HepG2 (cell line): ENCODE measurements around the gene ZNF48. TPM values are rescaled to one million over a fixed set of nuclear protein-coding genes. Genes with fewer than 3 reads are reported as not detected.

Experiments
- ARNT ChIP-seq: fragments of 450-650 bp; IDR thresholded peaks from 2 replicates; pipeline ENCODE4 v1.6.1; 2017
- CBX5 ChIP-seq: sonication (generic); formaldehyde crosslinking; IDR thresholded peaks from 2 replicates; pipeline ENCODE4 v1.4.0; 2020; ENCODE audit warnings: missing genetic modification reagents, borderline replicate concordance
- CENPT ChIP-seq: sonication (generic); formaldehyde crosslinking; IDR thresholded peaks from 2 replicates; pipeline ENCODE4 v1.8.0; 2022; ENCODE audit warnings: low read depth, mild to moderate bottlenecking, moderate library complexity, missing genetic modification reagents
- DNMT3B ChIP-seq: conservative IDR thresholded peaks from 2 replicates; pipeline ENCODE4 v1.6.1; 2016; ENCODE audit warnings: missing biosample characterization, control low read depth
- FOXC1 ChIP-seq: sonication (generic); formaldehyde crosslinking; IDR thresholded peaks from 2 replicates; pipeline ENCODE4 v1.8.0; 2022; ENCODE audit warnings: mild to moderate bottlenecking, missing genetic modification reagents, borderline replicate concordance
- HIVEP1 ChIP-seq: sonication (generic); formaldehyde crosslinking; IDR thresholded peaks from 2 replicates; pipeline ENCODE4 v1.4.0; 2020; ENCODE audit warnings: mild to moderate bottlenecking, missing genetic modification reagents
- MAZ ChIP-seq, 2 experiments: sonication (generic) in 1 of 2; formaldehyde crosslinking in 1 of 2; IDR thresholded peaks; 2 replicates each; pipeline versions ENCODE4 v1.5.0 to v1.6.1; 2012 to 2020; ENCODE audit warnings: low read depth in 2 of 2, mild to moderate bottlenecking in 2 of 2, borderline replicate concordance in 1 of 2, improper control_type of control experiment in 1 of 2, low read length in 1 of 2, missing genetic modification reagents in 1 of 2, moderate library complexity in 1 of 2
- POLR2AphosphoS5 ChIP-seq: IDR thresholded peaks from 2 replicates; pipeline ENCODE4 v1.6.1; 2012; ENCODE audit warnings: low read depth, low read length
- POLR2G ChIP-seq: fragments of 200-400 bp; formaldehyde crosslinking; IDR thresholded peaks from 2 replicates; pipeline ENCODE4 v1.6.1; 2018; ENCODE audit warnings: mild to moderate bottlenecking, low read depth, low read length, moderate library complexity
- RELA ChIP-seq: sonication (generic); formaldehyde crosslinking; IDR thresholded peaks from 2 replicates; pipeline ENCODE4 v1.4.0; 2020; ENCODE audit warnings: missing genetic modification reagents
- RXRA ChIP-seq: sonication (generic); formaldehyde crosslinking; IDR thresholded peaks from 2 replicates; pipeline ENCODE4 v1.5.1; 2020; ENCODE audit warnings: missing genetic modification reagents
- SMYD3 ChIP-seq: sonication (generic); formaldehyde crosslinking; IDR thresholded peaks from 2 replicates; pipeline ENCODE4 v1.8.1; 2023; ENCODE audit warnings: mild to moderate bottlenecking, missing genetic modification reagents
- SNAI1 ChIP-seq: sonication (generic); formaldehyde crosslinking; IDR thresholded peaks from 2 replicates; pipeline ENCODE4 v1.5.0; 2020; ENCODE audit warnings: mild to moderate bottlenecking, missing genetic modification reagents, borderline replicate concordance
- SNAPC2 ChIP-seq: sonication (generic); formaldehyde crosslinking; IDR thresholded peaks from 2 replicates; pipeline ENCODE4 v1.8.1; 2022; ENCODE audit warnings: mild to moderate bottlenecking, missing genetic modification reagents
- SOX6 ChIP-seq, 2 experiments: fragments of 450-650 bp in 1 of 2; sonication (generic) in 1 of 2; formaldehyde crosslinking in 1 of 2; IDR thresholded peaks; 2 replicates each; pipeline versions ENCODE4 v1.4.0 to v1.6.1; 2017 to 2020; ENCODE audit warnings: antibody characterized with exemption in 1 of 2, mild to moderate bottlenecking in 1 of 2, missing genetic modification reagents in 1 of 2
- STAG1 ChIP-seq: sonication (generic); formaldehyde crosslinking; IDR thresholded peaks from 2 replicates; pipeline ENCODE4 v1.4.0; 2020; ENCODE audit warnings: missing genetic modification reagents
- ZMYM4 ChIP-seq: sonication (generic); formaldehyde crosslinking; IDR thresholded peaks from 2 replicates; pipeline ENCODE4 v1.8.1; 2023; ENCODE audit warnings: mild to moderate bottlenecking, missing genetic modification reagents
- ZNF383 ChIP-seq: sonication (generic); formaldehyde crosslinking; IDR thresholded peaks from 2 replicates; pipeline ENCODE4 v1.4.0; 2020; ENCODE audit warnings: missing genetic modification reagents, mild to moderate bottlenecking, borderline replicate concordance
- ZNF619 ChIP-seq: sonication (generic); formaldehyde crosslinking; IDR thresholded peaks from 2 replicates; pipeline ENCODE4 v1.4.0; 2020; ENCODE audit warnings: mild to moderate bottlenecking, missing genetic modification reagents
- ZNF775 ChIP-seq: sonication (generic); formaldehyde crosslinking; IDR thresholded peaks from 2 replicates; pipeline ENCODE4 v1.4.0; 2020; ENCODE audit warnings: missing genetic modification reagents, mild to moderate bottlenecking, moderate library complexity, borderline replicate concordance
- polyA plus RNA-seq, 8 experiments: library from polyadenylated mRNA; depleted of rRNA in 3 of 8; stranded (reverse) in 7 of 8; unstranded in 1 of 8; fragments of >200 nt; fragmentation: Illumina TruSeq in 4 of 8; extraction: Trizol in 4 of 8; gene quantifications; 2 replicates each; pipeline versions ENCODE4 v1.2.1 to v1.2.3, GENCODE V29; 2011 to 2016; ENCODE audit warnings: low read depth in 4 of 8, missing spikeins in 1 of 8, mixed read lengths in 1 of 8; ENCODE audit not compliant: insufficient read depth in 1 of 8
- total RNA-seq, 5 experiments: library from RNA; depleted of rRNA; stranded (reverse); fragments of >200 nt; fragmentation: Illumina TruSeq; extraction: Trizol; gene quantifications; 2 replicates each; pipeline ENCODE4 v1.2.3, GENCODE V29; 2016; ENCODE audit warnings: low read depth in 1 of 5
- TF ChIP-seq, protein P1 (sequence below): sonication (generic); formaldehyde crosslinking; IDR thresholded peaks from 2 replicates; pipeline ENCODE4 v1.9.0; 2021; ENCODE audit warnings: missing genetic modification reagents, borderline replicate concordance
- TF ChIP-seq, protein P2 (sequence below): sonication (generic); IDR thresholded peaks from 2 replicates; pipeline ENCODE4 v1.6.1; 2016; ENCODE audit warnings: low read depth, borderline replicate concordance
- TF ChIP-seq, protein P3 (sequence below): sonication (generic); formaldehyde crosslinking; IDR thresholded peaks from 2 replicates; pipeline ENCODE4 v1.4.0; 2020; ENCODE audit warnings: missing genetic modification reagents
- TF ChIP-seq, protein P4 (sequence below): IDR thresholded peaks from 2 replicates; pipeline ENCODE4 v1.6.1; 2016; ENCODE audit warnings: mild to moderate bottlenecking

Gene ZNF48
- total and polyA plus RNA-seq, 2 of the 13 experiments (the other 11 are each of a cell fraction or from before 2014, with no cell fraction given) = 9.9 to 12.3 TPM

DNA sequence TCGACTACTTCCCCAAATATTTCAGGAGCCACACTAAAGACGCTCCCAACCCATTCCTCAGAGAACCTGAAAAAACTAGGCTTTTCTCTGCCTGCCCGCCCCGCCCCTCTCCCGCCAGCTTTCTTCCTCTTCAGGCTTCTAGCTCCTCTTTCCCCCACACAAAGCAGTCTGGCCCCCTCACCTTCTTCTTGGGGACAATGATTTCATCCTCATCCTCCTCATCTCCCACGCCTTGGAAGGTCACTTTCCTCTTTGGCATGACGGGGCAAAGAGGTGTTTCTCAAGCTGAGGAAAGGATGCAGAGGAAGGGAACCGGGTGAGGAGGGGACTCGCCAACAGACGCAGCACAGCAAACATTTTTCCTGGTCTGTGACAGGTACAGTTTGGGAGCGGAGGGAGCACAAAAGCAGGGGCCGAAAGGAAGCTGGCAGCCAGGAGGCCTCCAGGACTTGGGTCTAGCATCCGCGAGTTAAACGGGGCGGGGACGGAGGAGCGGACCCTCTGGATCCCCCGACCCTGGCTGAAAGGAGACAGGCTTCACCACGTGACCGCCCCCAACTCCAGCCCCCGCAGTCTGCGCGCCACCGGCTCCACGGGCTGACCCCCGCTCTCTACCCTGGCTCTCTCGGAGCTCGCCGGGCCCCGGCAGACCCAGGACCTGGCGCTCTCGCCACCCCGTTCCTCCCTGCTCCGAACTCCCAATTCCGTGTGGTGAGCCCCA is 40.6 kb upstream of the ZNF48 start (continued):
- TF ChIP-seq, protein P1, sequence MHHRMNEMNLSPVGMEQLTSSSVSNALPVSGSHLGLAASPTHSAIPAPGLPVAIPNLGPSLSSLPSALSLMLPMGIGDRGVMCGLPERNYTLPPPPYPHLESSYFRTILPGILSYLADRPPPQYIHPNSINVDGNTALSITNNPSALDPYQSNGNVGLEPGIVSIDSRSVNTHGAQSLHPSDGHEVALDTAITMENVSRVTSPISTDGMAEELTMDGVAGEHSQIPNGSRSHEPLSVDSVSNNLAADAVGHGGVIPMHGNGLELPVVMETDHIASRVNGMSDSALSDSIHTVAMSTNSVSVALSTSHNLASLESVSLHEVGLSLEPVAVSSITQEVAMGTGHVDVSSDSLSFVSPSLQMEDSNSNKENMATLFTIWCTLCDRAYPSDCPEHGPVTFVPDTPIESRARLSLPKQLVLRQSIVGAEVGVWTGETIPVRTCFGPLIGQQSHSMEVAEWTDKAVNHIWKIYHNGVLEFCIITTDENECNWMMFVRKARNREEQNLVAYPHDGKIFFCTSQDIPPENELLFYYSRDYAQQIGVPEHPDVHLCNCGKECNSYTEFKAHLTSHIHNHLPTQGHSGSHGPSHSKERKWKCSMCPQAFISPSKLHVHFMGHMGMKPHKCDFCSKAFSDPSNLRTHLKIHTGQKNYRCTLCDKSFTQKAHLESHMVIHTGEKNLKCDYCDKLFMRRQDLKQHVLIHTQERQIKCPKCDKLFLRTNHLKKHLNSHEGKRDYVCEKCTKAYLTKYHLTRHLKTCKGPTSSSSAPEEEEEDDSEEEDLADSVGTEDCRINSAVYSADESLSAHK (CRISPR knock-in tag) = no peak
- TF ChIP-seq ZNF619 (CRISPR knock-in tag) = no peak
- no peak for TF ChIP-seq ZNF775 (CRISPR knock-in tag)
- TF ChIP-seq SMYD3 = 0 out of 2 replicates have a peak, but pooled peaks have one; percentile 48
- TF ChIP-seq ARNT = no peak
- TF ChIP-seq MAZ (IDR thresholded peaks at IDR 0.05; ENCODE audit: borderline replicate concordance, low read depth, low read length) = no peak
- TF ChIP-seq MAZ (CRISPR knock-in tag; IDR thresholded peaks at IDR 0.05; ENCODE audit: low read depth) = no peak
- no peak for TF ChIP-seq FOXC1
- no peak for TF ChIP-seq RELA (CRISPR knock-in tag)
- no peak for TF ChIP-seq STAG1
- TF ChIP-seq ZMYM4 = no peak
- TF ChIP-seq RXRA (CRISPR knock-in tag) = 0 out of 2 replicates have a peak, but pooled peaks have one; percentile 4
- TF ChIP-seq SNAPC2 (CRISPR knock-in tag) = peak; percentile 92
- no peak for TF ChIP-seq HIVEP1 (CRISPR knock-in tag)
- TF ChIP-seq, protein P2, sequence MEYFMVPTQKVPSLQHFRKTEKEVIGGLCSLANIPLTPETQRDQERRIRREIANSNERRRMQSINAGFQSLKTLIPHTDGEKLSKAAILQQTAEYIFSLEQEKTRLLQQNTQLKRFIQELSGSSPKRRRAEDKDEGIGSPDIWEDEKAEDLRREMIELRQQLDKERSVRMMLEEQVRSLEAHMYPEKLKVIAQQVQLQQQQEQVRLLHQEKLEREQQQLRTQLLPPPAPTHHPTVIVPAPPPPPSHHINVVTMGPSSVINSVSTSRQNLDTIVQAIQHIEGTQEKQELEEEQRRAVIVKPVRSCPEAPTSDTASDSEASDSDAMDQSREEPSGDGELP = no peak
- TF ChIP-seq POLR2AphosphoS5 = 0 out of 2 replicates have a peak, but pooled peaks have one; percentile 24
- no peak for TF ChIP-seq ZNF383 (CRISPR knock-in tag)
- TF ChIP-seq SNAI1 (CRISPR knock-in tag) = peak; percentile 15; the same call in 1 of the 2 replicates
- no peak for TF ChIP-seq DNMT3B
- TF ChIP-seq POLR2G = no peak; the same call in 1 of the 2 replicates
- no peak for TF ChIP-seq SOX6 (IDR thresholded peaks at IDR 0.05)
- TF ChIP-seq SOX6 (CRISPR knock-in tag; IDR thresholded peaks at IDR 0.05) = no peak
- peak; percentile 68; the same call in 1 of the 2 replicates for TF ChIP-seq CENPT
- TF ChIP-seq CBX5 = no peak
- TF ChIP-seq, protein P3, sequence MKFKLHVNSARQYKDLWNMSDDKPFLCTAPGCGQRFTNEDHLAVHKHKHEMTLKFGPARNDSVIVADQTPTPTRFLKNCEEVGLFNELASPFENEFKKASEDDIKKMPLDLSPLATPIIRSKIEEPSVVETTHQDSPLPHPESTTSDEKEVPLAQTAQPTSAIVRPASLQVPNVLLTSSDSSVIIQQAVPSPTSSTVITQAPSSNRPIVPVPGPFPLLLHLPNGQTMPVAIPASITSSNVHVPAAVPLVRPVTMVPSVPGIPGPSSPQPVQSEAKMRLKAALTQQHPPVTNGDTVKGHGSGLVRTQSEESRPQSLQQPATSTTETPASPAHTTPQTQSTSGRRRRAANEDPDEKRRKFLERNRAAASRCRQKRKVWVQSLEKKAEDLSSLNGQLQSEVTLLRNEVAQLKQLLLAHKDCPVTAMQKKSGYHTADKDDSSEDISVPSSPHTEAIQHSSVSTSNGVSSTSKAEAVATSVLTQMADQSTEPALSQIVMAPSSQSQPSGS (CRISPR knock-in tag) = no peak
- TF ChIP-seq, protein P4, sequence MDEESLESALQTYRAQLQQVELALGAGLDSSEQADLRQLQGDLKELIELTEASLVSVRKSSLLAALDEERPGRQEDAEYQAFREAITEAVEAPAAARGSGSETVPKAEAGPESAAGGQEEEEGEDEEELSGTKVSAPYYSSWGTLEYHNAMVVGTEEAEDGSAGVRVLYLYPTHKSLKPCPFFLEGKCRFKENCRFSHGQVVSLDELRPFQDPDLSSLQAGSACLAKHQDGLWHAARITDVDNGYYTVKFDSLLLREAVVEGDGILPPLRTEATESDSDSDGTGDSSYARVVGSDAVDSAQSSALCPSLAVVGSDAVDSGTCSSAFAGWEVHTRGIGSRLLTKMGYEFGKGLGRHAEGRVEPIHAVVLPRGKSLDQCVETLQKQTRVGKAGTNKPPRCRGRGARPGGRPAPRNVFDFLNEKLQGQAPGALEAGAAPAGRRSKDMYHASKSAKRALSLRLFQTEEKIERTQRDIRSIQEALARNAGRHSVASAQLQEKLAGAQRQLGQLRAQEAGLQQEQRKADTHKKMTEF (CRISPR knock-in tag) = no peak
